GM19467 (cell line): ENCODE results near the gene SPTLC3.
A peak's percentile ranks its signal among the peaks of the same experiment; 100 is the strongest.

Experiments used
- ATAC-seq: cut with Tn5 transposase; IDR thresholded peaks from one replicate; pipeline ENCODE4 v1.9.1; 2021; ENCODE audit warnings: mild to moderate bottlenecking, moderate library complexity; ENCODE audit not compliant: unreplicated experiment

SPTLC3 gene

DNA sequence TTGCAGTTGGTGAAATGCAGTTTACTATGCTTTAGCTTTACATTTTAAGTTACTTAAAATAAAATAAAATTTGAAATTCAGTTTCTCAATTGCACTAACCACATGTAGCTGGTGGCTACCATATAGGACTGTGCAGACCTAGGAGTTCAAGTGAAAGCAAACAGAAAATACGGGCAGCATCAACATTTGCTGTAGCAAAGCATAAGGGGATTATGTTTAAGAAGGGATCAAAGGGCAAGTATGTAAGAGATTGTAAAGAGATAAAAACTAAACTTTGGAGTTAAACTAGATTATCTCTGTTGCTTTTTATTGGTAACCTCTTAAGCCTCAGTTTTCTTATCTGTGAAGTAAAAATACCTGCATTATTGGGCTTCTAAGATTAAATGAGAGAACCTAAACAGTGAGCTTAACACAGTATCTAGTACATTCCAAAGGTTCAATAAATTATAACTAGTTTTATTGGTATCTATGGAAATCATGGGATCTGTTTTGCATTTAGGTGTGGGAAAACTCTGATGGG lies 81.2 kb downstream of the SPTLC3 start:
- ATAC-seq: no peak

GRCh38 chr20:13092111-13092510 lies 83.3 kb downstream of the SPTLC3 start:
- no peak for ATAC-seq

DNA sequence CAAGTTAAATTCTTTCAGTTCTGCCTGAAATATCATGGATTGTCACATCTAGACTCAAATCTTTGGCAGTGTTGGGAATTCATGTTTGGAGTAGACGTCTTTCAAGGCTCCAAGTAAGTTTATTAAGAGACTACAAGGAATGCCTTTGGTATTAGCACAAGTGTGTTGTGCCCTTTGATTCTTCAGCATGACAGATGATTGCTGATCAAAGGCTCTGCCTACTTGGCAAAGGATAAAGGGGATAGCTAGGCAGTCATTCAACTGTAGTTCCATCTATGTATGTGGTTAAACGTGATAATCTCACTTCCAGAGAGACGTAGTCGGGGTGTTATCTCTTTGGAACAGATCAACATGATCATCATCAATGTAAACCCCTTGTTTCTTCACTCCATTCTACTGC lies 86.2 kb downstream of the SPTLC3 start:
- ATAC-seq: no peak

- ATAC-seq: no peak
Observed at GRCh38 chr20:13098720-13099355, 90.1 kb downstream of the SPTLC3 start.

DNA sequence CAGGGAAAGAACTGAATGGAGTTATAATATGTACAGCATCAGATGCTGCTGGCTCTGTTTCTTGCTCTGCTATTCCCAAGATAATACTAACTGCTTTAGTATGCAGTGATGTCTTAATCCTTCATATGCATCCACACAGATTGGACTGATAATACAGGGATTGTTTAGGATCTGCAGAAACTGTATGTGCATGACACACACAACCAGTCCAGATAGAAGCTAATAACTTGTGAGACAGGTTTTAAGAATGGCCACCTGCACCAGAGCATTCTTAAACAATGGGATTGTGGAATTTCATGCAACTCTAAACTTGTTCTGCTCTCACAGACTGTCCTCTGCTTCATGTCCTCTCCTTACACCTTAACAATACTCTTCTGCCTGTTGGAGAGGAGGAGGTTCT lies 90.9 kb downstream of the SPTLC3 start:
- ATAC-seq: no peak

GRCh38 chr20:13101276-13101675 lies 92.5 kb downstream of the SPTLC3 start:
- ATAC-seq: no peak

- no peak for ATAC-seq
Observed at GRCh38 chr20:13101706-13102105, 92.9 kb downstream of the SPTLC3 start.

- no peak for ATAC-seq
Observed at GRCh38 chr20:13102237-13102636, 93.5 kb downstream of the SPTLC3 start.

- no peak for ATAC-seq
Observed at GRCh38 chr20:13102694-13103093, 93.9 kb downstream of the SPTLC3 start.

- ATAC-seq: no peak
Observed at GRCh38 chr20:13105039-13105438, 96.3 kb downstream of the SPTLC3 start.

GRCh38 chr20:13105864-13106457 lies 97.2 kb downstream of the SPTLC3 start:
- no peak for ATAC-seq

DNA sequence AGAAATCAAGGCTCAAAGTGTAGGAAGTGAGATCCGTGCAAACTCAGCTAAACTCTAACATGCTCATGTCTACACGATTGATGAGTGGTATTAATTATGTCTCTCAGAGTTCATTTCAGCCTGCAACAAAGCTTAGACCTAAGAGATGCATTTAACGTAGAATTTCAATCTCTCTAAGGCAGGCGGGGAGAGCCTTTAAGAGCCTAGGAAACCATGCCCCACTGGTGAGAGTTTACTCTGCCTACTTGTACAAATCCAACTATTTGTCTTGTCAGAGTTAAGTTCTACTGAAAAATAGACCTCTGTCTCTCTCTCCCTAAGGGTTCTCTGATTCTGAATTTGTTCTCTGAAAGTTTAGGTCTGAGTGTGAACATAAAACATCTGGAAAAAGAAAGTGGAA lies 100.9 kb downstream of the SPTLC3 start:
- no peak for ATAC-seq

DNA sequence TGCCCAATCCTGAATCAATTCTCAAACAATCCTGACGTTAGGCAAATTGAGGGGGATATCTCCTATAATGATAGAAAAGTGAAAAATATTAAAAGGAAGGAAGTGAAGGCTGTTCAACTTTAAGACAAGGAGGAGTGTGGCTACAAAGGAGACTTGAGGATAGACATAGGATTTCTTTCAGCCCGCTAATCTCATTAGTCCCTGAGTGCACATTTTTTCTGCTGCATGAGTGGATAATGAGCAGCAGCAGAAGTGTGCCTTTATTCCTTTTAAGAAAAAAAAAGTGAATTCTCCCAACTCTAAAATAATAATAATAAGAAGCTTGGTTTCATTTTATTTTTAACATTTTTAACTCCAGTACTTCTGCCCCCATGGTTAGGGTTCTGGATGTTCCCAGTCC lies 102.0 kb downstream of the SPTLC3 start:
- no peak for ATAC-seq

- ATAC-seq: no peak
Observed at GRCh38 chr20:13111249-13111911, 102.6 kb downstream of the SPTLC3 start.

GRCh38 chr20:13113731-13114130 lies 105.0 kb downstream of the SPTLC3 start:
- ATAC-seq: no peak

- no peak for ATAC-seq
Observed at GRCh38 chr20:13117200-13117599, 108.4 kb downstream of the SPTLC3 start.

GRCh38 chr20:13118676-13119075 lies 109.9 kb downstream of the SPTLC3 start:
- no peak for ATAC-seq

DNA sequence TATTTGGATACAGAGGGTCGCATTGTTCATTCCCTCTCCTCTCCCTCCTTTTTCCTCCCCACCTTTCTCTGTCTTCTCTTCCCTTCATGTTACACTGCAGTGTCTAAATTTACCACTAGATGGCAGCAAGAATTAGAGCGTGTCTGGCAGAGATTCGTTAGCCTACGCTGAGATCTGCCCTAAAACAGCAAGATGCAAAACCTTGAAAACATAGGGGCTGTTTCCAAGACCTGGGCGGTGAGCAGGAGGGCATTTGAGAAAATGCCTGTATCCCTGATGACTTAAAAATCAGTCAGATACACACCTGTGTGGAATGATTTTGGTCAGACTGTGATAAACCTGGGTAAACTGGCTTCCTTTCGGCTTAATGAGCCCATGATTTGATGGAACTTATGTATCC lies 110.8 kb downstream of the SPTLC3 start:
- ATAC-seq: peak; percentile 69

DNA sequence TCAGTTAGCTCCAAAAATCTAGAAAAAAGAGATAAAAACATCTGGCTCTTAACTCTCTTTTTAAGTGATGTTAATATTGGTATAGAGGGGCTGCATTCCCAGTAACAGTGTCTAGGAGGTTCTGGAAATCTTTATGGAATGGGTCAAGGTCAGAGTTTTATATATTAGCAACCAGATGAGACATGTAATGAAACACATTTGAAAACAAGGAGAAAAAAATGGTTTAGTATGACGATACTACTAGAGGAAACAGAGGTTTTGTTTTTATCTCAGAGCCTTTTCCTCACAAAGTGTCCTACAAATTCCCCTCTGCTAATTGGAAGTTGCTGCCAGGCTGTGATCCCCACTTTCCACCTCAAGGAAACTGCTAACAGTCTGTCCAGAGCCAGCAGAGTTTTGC lies 111.7 kb downstream of the SPTLC3 start:
- ATAC-seq: no peak

DNA sequence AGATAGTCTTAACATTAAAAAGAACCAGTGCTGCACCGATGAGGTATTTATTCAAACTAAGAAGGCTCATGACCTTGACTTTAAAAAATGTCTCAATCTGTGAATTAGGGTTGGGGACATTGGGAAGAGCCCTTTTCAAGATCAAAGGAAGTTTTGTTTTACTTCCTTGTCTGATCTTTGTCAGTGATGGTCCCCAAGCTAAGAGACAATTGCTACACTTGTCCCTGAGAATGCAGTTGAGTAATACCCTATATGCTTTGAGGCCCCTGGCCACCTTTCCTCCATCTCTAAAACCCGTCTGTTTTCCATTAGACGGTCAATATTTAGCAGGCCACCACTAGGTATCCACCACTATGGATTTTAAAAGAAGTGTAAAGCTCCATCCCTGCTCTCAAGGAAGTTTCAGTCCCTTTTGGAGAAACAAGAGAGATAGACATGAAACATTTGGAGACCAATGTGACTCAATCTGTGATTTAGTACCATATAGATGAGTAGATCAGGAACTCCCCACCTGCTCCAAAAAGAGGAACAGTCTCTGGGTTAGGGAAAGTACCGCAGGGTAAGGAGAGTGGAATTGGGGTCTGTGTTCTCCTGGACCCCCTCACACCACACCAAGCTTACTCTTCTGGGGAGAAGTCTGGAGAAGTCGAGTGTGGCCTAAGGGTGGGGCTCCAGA lies 113.2 kb downstream of the SPTLC3 start:
- ATAC-seq: peak; percentile 59

DNA sequence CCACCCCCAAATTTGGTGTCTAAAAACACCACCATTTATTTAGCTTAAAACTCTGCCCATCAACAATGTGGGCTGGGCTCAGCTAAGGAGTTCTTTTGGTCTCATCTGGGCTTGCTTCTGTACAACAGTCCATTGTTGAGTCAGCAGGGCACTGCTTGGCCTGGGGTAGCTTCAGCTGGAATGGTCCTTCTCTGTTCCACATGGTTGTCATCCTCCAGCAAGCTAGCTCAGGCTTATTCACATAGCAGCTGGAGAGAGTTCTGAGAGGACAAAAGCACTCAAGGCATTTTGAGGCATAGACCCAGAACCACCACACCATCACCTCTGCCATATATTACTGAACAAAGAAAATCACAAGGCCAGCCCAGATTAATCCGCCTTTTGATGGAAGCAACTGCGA lies 116.7 kb downstream of the SPTLC3 start:
- ATAC-seq: no peak

DNA sequence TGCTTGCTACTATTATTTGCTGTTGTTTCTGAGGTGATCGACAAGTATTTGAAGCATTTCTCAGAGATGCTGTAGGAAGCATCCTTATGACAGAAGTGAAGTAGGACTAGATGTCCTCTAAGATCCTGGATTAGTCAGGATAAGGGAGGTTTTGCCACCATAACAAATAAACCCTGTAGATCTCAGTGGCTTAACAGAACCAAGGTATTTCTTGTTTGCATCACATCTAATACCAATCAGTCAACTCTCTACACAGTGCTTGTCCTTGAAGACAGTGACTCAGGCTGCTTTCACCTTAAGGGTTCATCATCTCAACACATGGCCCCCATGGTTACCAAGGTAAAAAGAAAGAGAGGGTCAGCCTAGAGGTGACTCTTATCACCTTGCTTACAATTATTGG lies 119.4 kb downstream of the SPTLC3 start:
- no peak for ATAC-seq
